Hepatocyte (in vitro differentiated cells): Measurements from ENCODE around the gene SPRY4.

Experiments
- CTCF ChIP-seq: fragments of 200-600 bp; sonication (generic); IDR thresholded peaks from 2 replicates; pipeline ENCODE4 v1.5.1; 2016; ENCODE audit warnings: antibody characterized with exemption, mild to moderate bottlenecking; ENCODE audit not compliant: poor library complexity
- EZH2 ChIP-seq: fragments of 200-600 bp; sonication (generic); IDR thresholded peaks from 2 replicates; pipeline ENCODE4 v1.6.1; 2016; ENCODE audit warnings: antibody characterized with exemption, mild to moderate bottlenecking, borderline replicate concordance
- EZH2phosphoT487 ChIP-seq: fragments of 200-600 bp; sonication (generic); IDR thresholded peaks from one replicate; pipeline ENCODE4 v1.6.1; 2018; ENCODE audit warnings: antibody characterized with exemption, mild to moderate bottlenecking, low read depth, moderate library complexity; ENCODE audit not compliant: unreplicated experiment, severe bottlenecking

GRCh38 chr5:142358121-142358520 is 33.3 kb upstream of the SPRY4 start:
- no peak for TF ChIP-seq EZH2phosphoT487
- no peak for TF ChIP-seq CTCF
- no peak for TF ChIP-seq EZH2
